ENCODE data around the gene RAB3A. TPM values are rescaled to one million over a fixed set of nuclear protein-coding genes. Genes with fewer than 3 reads are reported as not detected.

RAB3A gene
- polyA plus RNA-seq, 3 donors: 5.2 to 5.5 (median 5.2) TPM

GRCh38 chr19:18152817-18153555 lies 50.9 kb downstream of the RAB3A start, which contains the start of gene PIK3R2:
Gene PIK3R2 (plus strand): TSS chr19:18153163. CDS start chr19:18155880, 2,717 bp downstream.
- peak; percentile 99 for DNase-seq

GRCh38 chr19:18152442-18152816 lies 51.4 kb downstream of the RAB3A start:
- peak; percentile 98 for DNase-seq

- no peak for DNase-seq
These were observed 52.8 kb downstream of the RAB3A start for GRCh38 chr19:18150776-18151624.

- no peak for DNase-seq
These were observed 54.3 kb downstream of the RAB3A start for GRCh38 chr19:18149596-18149975.

GRCh38 chr19:18147396-18147795 lies 56.4 kb downstream of the RAB3A start:
- DNase-seq: no peak

Other genes with a start within 250 kb of the RAB3A start
- 1 to 10 TPM; 5.1 to 8.6 (median 7.4) TPM for gene KCNN1, start 236.9 kb downstream of the RAB3A start, polyA plus RNA-seq (ENCODE audit: insufficient read length in 3 of 3)
- gene ARRDC2, start 195.9 kb downstream of the RAB3A start, polyA plus RNA-seq (ENCODE audit: insufficient read length in 3 of 3): 1 to 10 TPM; 3.9 to 4.7 (median 4.0) TPM
- under 1 TPM; 0.18 to 0.27 (median 0.24) TPM for gene IL12RB1, start 117.1 kb downstream of the RAB3A start, polyA plus RNA-seq (ENCODE audit: insufficient read length in 3 of 3)
- gene MAST3, start 106.3 kb downstream of the RAB3A start, polyA plus RNA-seq (ENCODE audit: insufficient read length in 3 of 3): 1 to 10 TPM; 5.7 to 8.3 (median 7.5) TPM
- gene PIK3R2, start 50.9 kb downstream of the RAB3A start, polyA plus RNA-seq (ENCODE audit: insufficient read length in 3 of 3): 10 to 100 TPM; 27.2 to 39.0 (median 28.4) TPM
- gene IFI30, start 30.2 kb downstream of the RAB3A start, polyA plus RNA-seq (ENCODE audit: insufficient read length in 3 of 3): 10 to 100 TPM; 11.5 to 16.9 (median 12.6) TPM
- gene MPV17L2, start 10.8 kb downstream of the RAB3A start, polyA plus RNA-seq (ENCODE audit: insufficient read length in 3 of 3): 10 to 100 TPM; 11.1 to 11.7 (median 11.1) TPM
- gene PDE4C, start 22.4 kb upstream of the RAB3A start, polyA plus RNA-seq (ENCODE audit: insufficient read length in 3 of 3): under 1 TPM; 0.77 to 0.82 (median 0.78) TPM
- 10 to 100 TPM in 2 of 3 donors, 1 to 10 TPM in 1; 6.5 to 13.0 (median 12.5) TPM for gene IQCN, start 70.4 kb upstream of the RAB3A start, polyA plus RNA-seq (ENCODE audit: insufficient read length in 3 of 3)
- gene JUND, start 77.6 kb upstream of the RAB3A start, polyA plus RNA-seq (ENCODE audit: insufficient read length in 3 of 3): 100 to 1,000 TPM in 1 of 3 donors, 10 to 100 TPM in 2; 65.8 to 114 (median 73.7) TPM
- 100 to 1,000 TPM; 102 to 129 (median 114) TPM for gene LSM4, start 119.0 kb upstream of the RAB3A start, polyA plus RNA-seq (ENCODE audit: insufficient read length in 3 of 3)
- gene PGPEP1, start 136.6 kb upstream of the RAB3A start, polyA plus RNA-seq (ENCODE audit: insufficient read length in 3 of 3): 10 to 100 TPM; 21.3 to 33.2 (median 32.1) TPM
- gene GDF15, start 182.1 kb upstream of the RAB3A start, polyA plus RNA-seq (ENCODE audit: insufficient read length in 3 of 3): 1 to 10 TPM; 4.5 to 6.9 (median 6.0) TPM
- 1 to 10 TPM in 1 of 3 donors, under 1 TPM in 2; 0.87 to 1.2 (median 0.98) TPM for gene LRRC25, start 193.6 kb upstream of the RAB3A start, polyA plus RNA-seq (ENCODE audit: insufficient read length in 3 of 3)
- gene SSBP4, start 215.4 kb upstream of the RAB3A start, polyA plus RNA-seq (ENCODE audit: insufficient read length in 3 of 3): 100 to 1,000 TPM in 2 of 3 donors, 10 to 100 TPM in 1; 99.9 to 117 (median 117) TPM
- 100 to 1,000 TPM; 115 to 147 (median 133) TPM for gene ISYNA1, start 234.1 kb upstream of the RAB3A start, polyA plus RNA-seq (ENCODE audit: insufficient read length in 3 of 3)